HCT116 (cell line): ENCODE results near the gene PTPRJ. TPM values are rescaled to one million over a fixed set of nuclear protein-coding genes. Genes with fewer than 3 reads are reported as not detected.
A peak's percentile ranks its signal among the peaks of the same experiment; 100 is the strongest.

Source experiments
- ATAC-seq: fragments of 200-7000 bp; cut with Tn5 transposase; 2 replicates; pipeline ENCODE4 v1.9.1; 2020; ENCODE audit warnings: mild to moderate bottlenecking, moderate library complexity
- BruUV-seq: library from RNA; stranded (reverse); fragments of 400-500 nt; replicated peaks from 2 replicates; lab custom pipeline; 2021; lab: Mats Ljungman, UMichigan
- CTCF ChIA-PET: fragments of 300-600 bp; sonication (Branson Sonifier 250); formaldehyde crosslinking; loops from one replicate; lab custom pipeline; 2021; ENCODE audit warnings: antibody characterized with exemption; lab: Charles Lee
- POLR2A ChIA-PET: fragments of 300-600, 350-600 bp; sonication (Branson Sonifier 250); formaldehyde crosslinking; loops from one replicate; lab custom pipeline; 2021; ENCODE audit warnings: antibody characterized with exemption; lab: Charles Lee
- RAD21 ChIA-PET, 2 experiments: fragments of 300-600 bp; sonication (Branson Sonifier 250); formaldehyde crosslinking; loops; one replicate each; lab custom pipeline; 2023; ENCODE audit warnings: low total read pairs in 2 of 2; ENCODE audit not compliant: uncharacterized antibody in 2 of 2, unreplicated experiment in 2 of 2, low non-redundant PET in 1 of 2; lab: Charles Lee
- DNase-seq: peaks from one replicate; pipeline ENCODE4 v3.0.0-alpha.2; 2010; ENCODE audit warnings: low read depth, low spot score
- H2AFZ ChIP-seq: fragments of 200-600 bp; shearing (Covaris generic), sonication (generic); 2 replicates; pipeline ENCODE4 v1.6.1; 2017; ENCODE audit warnings: low read depth, mixed run types, mixed read lengths, antibody characterized with exemption, low read length; ENCODE audit not compliant: poor library complexity, severe bottlenecking
- H3K27ac ChIP-seq: 2 replicates; pipeline ENCODE4 v1.5.1; 2012; ENCODE audit warnings: low read depth, low read length
- H3K27me3 ChIP-seq: fragments of 200-600 bp; sonication (generic); 2 replicates; pipeline ENCODE4 v1.6.1; 2016; ENCODE audit warnings: mixed run types, low read length, mixed read lengths; ENCODE audit not compliant: insufficient read depth
- H3K36me3 ChIP-seq, 2 experiments: fragments of 200-500 bp in 1 of 2; fragments of 200-600 bp in 1 of 2; sonication (Bioruptor generic) in 1 of 2; sonication (generic) in 1 of 2; 2 replicates each; pipeline versions ENCODE4 v1.5.1 to v1.6.1; 2014 to 2016; ENCODE audit warnings: low read length in 2 of 2, inconsistent platforms in 1 of 2, mixed read lengths in 1 of 2, mixed run types in 1 of 2; ENCODE audit not compliant: insufficient read depth in 2 of 2, control insufficient read depth in 1 of 2
- H3K4me1 ChIP-seq, 2 experiments: fragments of 200-600 bp in 1 of 2; sonication (generic) in 1 of 2; 2 replicates each; pipeline versions ENCODE4 v1.5.1 to v1.6.1; 2012 to 2017; ENCODE audit warnings: low read length in 2 of 2, inconsistent platforms in 1 of 2, mild to moderate bottlenecking in 1 of 2, mixed read lengths in 1 of 2, mixed run types in 1 of 2, moderate library complexity in 1 of 2; ENCODE audit not compliant: insufficient read depth in 2 of 2, control insufficient read depth in 1 of 2
- H3K4me2 ChIP-seq: fragments of 200-600 bp; sonication (generic); 2 replicates; pipeline ENCODE4 v1.6.1; 2017; ENCODE audit warnings: mixed run types, low read length, mixed read lengths
- H3K4me3 ChIP-seq, 2 experiments: fragments of 200-600 bp in 1 of 2; sonication (generic) in 1 of 2; replicated peaks in 1 of 2; 2 replicates each; pipeline ENCODE4 v1.5.1; 2011 to 2016; ENCODE audit warnings: low read length in 2 of 2, control low read depth in 1 of 2, low read depth in 1 of 2, mild to moderate bottlenecking in 1 of 2, mixed read lengths in 1 of 2, mixed run types in 1 of 2
- H3K79me2 ChIP-seq: fragments of 200-600 bp; sonication (generic); 2 replicates; pipeline ENCODE4 v1.6.1; 2017; ENCODE audit warnings: mild to moderate bottlenecking, mixed run types, low read length, moderate library complexity, mixed read lengths; ENCODE audit not compliant: insufficient read depth
- H3K9ac ChIP-seq: fragments of 200-600 bp; sonication (generic); 2 replicates; pipeline ENCODE4 v1.6.1; 2016; ENCODE audit warnings: low read length, mixed read lengths
- H3K9me2 ChIP-seq: fragments of 200-600 bp; sonication (generic), shearing (Covaris generic); 2 replicates; pipeline ENCODE4 v1.6.1; 2017; ENCODE audit warnings: mixed run types, mild to moderate bottlenecking, moderate library complexity; ENCODE audit not compliant: insufficient read depth
- H3K9me3 ChIP-seq, 2 experiments: fragments of 200-500 bp in 1 of 2; fragments of 200-600 bp in 1 of 2; sonication (Bioruptor generic) in 1 of 2; sonication (generic) in 1 of 2; 2 replicates each; pipeline ENCODE4 v1.6.1; 2014 to 2017; ENCODE audit warnings: low read length in 2 of 2, mixed read lengths in 2 of 2, inconsistent platforms in 1 of 2, low read depth in 1 of 2, mild to moderate bottlenecking in 1 of 2, mixed run types in 1 of 2, moderate library complexity in 1 of 2; ENCODE audit not compliant: control insufficient read depth in 1 of 2, insufficient read depth in 1 of 2
- H4K20me1 ChIP-seq: fragments of 200-600 bp; sonication (generic), shearing (Covaris generic); 2 replicates; pipeline ENCODE4 v1.6.1; 2017; ENCODE audit warnings: mixed run types, mild to moderate bottlenecking, moderate library complexity; ENCODE audit not compliant: insufficient read depth
- ATF3 ChIP-seq: IDR thresholded peaks from 2 replicates; pipeline ENCODE4 v1.6.1; 2012
- CBX3 ChIP-seq: IDR thresholded peaks from 2 replicates; pipeline ENCODE4 v1.6.1; 2012; ENCODE audit warnings: low read depth
- EGR1 ChIP-seq: IDR thresholded peaks from 2 replicates; pipeline ENCODE4 v1.6.1; 2012; ENCODE audit warnings: low read depth
- ELF1 ChIP-seq: IDR thresholded peaks from 2 replicates; pipeline ENCODE4 v1.6.1; 2012; ENCODE audit warnings: low read depth, borderline replicate concordance
- EZH2 ChIP-seq: fragments of 200-600 bp; sonication (generic); IDR thresholded peaks from 2 replicates; pipeline ENCODE4 v1.6.1; 2017; ENCODE audit warnings: antibody characterized with exemption, mixed run types
- EZH2phosphoT487 ChIP-seq: fragments of 200-600 bp; IDR thresholded peaks from 2 replicates; pipeline ENCODE4 v1.6.1; 2018; ENCODE audit warnings: antibody characterized with exemption, borderline replicate concordance
- JUND ChIP-seq: IDR thresholded peaks from 2 replicates; pipeline ENCODE4 v1.6.1; 2012
- MAX ChIP-seq: IDR thresholded peaks from 2 replicates; pipeline ENCODE4 v1.6.1; 2012
- SIN3A ChIP-seq: IDR thresholded peaks from 2 replicates; pipeline ENCODE4 v1.6.1; 2012; ENCODE audit warnings: low read depth
- SP1 ChIP-seq: IDR thresholded peaks from 2 replicates; pipeline ENCODE4 v1.6.1; 2012; ENCODE audit warnings: low read depth
- SRF ChIP-seq: IDR thresholded peaks from 2 replicates; pipeline ENCODE4 v1.6.1; 2012; ENCODE audit warnings: low read depth
- YY1 ChIP-seq: IDR thresholded peaks from 2 replicates; pipeline ENCODE4 v1.6.1; 2011; ENCODE audit warnings: low read length, low read depth, moderate library complexity, mild to moderate bottlenecking; ENCODE audit not compliant: insufficient replicate concordance; ENCODE audit errors: extremely low read depth
- ZFX ChIP-seq: fragments of 450-650 bp; IDR thresholded peaks from 2 replicates; pipeline ENCODE4 v1.6.1; 2017
- intact Hi-C: fragments of 100-400 bp; cut with micrococcal nuclease; formaldehyde crosslinking; loops from 2 replicates; pipeline ENCODE4 v1.10.0; 2022
- total RNA-seq: library from RNA; stranded (reverse); gene quantifications from one replicate; pipeline ENCODE4 v1.2.1, GENCODE V29; 2021; ENCODE audit not compliant: unreplicated experiment
- TF ChIP-seq, protein P1 (sequence below), 3 experiments: fragments of 200-600 bp in 1 of 3; sonication (generic) in 1 of 3; IDR thresholded peaks in 2 of 3; conservative IDR thresholded peaks in 1 of 3; 2 replicates each; pipeline ENCODE4 v1.5.1; 2012 to 2017; ENCODE audit warnings: low read depth in 2 of 3, low read length in 2 of 3, antibody characterized with exemption in 1 of 3, borderline replicate concordance in 1 of 3, control low read depth in 1 of 3, mild to moderate bottlenecking in 1 of 3, mixed read lengths in 1 of 3, mixed run types in 1 of 3, moderate library complexity in 1 of 3; ENCODE audit not compliant: insufficient read depth in 1 of 3

The PTPRJ gene
- total RNA-seq, 1 experiment from 2014 or later = 19.1 TPM

- no peak overlapping the region for H3K4me3 ChIP-seq
- H3K4me1 ChIP-seq = peaks cover 46 to 47% of the 10 kb centered on the region in 2 experiments
- BruUV-seq = no TSS peak
- no peaks in the 10 kb centered on the region for H4K20me1 ChIP-seq
- no peaks in the 10 kb centered on the region for H3K9me3 ChIP-seq
- H2AFZ ChIP-seq = no peak overlapping the region
- peak overlapping the region; percentile 61 for H3K4me2 ChIP-seq
- H3K27me3 ChIP-seq = no peaks in the 10 kb centered on the region
- H3K9me2 ChIP-seq = no peaks in the 10 kb centered on the region
- no peaks in the 10 kb centered on the region for H3K36me3 ChIP-seq
- TF ChIP-seq YY1 (no peak), CBX3 (no peak), SRF (no peak), EZH2phosphoT487 (no peak), SIN3A (no peak), MAX (no peak), ELF1 (no peak)
- ChIA-PET RAD21 (no interaction called here), POLR2A (interaction anchor here (0.6 kb wide), 1 partner anchor 22 kb away, joined by 3 read pairs; no protein-coding TSS in a partner anchor), CTCF (no interaction called here)
- DNase-seq (no peak), ATAC-seq (no peak)
- no peak overlapping the region for H3K9ac ChIP-seq
- peaks cover 5% of the 10 kb centered on the region; the same call in 1 of the 2 replicates for H3K79me2 ChIP-seq
- no peak overlapping the region for H3K27ac ChIP-seq
- intact Hi-C loops = no loop called here
Observed at GRCh38 chr11:48051217-48051830, 71.0 kb downstream of the PTPRJ start.

DNA sequence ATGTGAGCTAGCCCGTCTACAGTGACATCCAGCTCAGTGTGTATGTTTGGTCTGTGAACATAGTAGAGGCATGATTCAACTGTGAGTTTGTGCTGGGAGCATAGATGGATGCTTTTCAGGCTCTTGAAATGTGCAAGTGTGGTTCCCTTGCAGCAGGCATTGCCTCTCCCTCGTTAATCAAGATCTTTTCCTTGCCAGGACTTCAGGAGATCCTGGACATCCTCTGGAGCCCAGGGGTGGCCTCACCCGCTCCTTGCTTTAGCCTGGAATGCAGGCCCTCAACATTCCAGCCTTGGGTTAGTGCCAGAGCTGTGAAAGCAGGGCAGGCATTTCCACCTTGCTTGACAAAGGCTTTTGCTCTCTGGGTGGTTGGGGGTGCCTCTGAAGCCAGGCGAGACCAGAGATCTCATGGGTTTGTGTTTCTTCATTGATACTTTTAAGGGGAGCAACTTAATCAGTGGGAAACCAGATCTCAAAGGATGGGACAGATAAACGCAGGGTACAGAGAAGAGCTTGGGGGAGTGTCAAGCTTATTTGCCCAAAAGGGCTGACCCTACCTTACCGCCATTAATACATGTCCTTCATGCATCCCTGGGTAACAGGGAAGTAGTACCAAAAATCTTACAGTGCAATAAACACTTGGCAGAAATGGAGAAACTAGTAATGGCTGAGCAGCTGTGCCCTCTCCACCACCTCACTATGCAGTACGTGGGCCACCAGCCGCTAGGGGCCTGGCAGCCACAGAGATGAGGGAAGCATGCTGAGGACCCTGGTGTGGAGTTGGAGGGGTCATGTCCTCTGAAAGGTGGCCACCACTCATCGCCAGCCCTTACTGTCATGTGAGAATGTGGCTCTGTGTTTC, 72.1 kb downstream of the PTPRJ start:
- Histone ChIP-seq H2AFZ (no peak overlapping the region), H3K79me2 (peaks cover 8% of the 10 kb centered on the region; the same call in 1 of the 2 replicates), H3K9me3 (no peaks in the 10 kb centered on the region), H3K4me3 (peak overlapping the region in 1 of 2 experiments; percentile 30; a peak in 2 of 4 replicates), H3K9ac (peak overlapping the region; percentile 8; the same call in 1 of the 2 replicates), H3K27ac (peak overlapping the region; percentile 34; the same call in 1 of the 2 replicates), H3K9me2 (no peaks in the 10 kb centered on the region), H4K20me1 (no peaks in the 10 kb centered on the region), H3K36me3 (no peaks in the 10 kb centered on the region), H3K27me3 (no peaks in the 10 kb centered on the region), H3K4me1 (peaks cover 46 to 47% of the 10 kb centered on the region in 2 experiments), H3K4me2 (peak overlapping the region; percentile 61)
- no TSS peak for BruUV-seq
- ChIA-PET RAD21 (no interaction called here), CTCF (no interaction called here), POLR2A (no interaction called here)
- peak; percentile 19 for DNase-seq
- ATAC-seq = peak; percentile 81
- intact Hi-C loops = no loop called here
- TF ChIP-seq JUND (no peak), EZH2 (no peak), CBX3 (0 out of 2 replicates have a peak, but pooled peaks have one; percentile 28), EGR1 (no peak), SP1 (peak; percentile 48; the same call in 1 of the 2 replicates), SIN3A (no peak), ZFX (no peak), ATF3 (no peak)
- TF ChIP-seq, protein P1, sequence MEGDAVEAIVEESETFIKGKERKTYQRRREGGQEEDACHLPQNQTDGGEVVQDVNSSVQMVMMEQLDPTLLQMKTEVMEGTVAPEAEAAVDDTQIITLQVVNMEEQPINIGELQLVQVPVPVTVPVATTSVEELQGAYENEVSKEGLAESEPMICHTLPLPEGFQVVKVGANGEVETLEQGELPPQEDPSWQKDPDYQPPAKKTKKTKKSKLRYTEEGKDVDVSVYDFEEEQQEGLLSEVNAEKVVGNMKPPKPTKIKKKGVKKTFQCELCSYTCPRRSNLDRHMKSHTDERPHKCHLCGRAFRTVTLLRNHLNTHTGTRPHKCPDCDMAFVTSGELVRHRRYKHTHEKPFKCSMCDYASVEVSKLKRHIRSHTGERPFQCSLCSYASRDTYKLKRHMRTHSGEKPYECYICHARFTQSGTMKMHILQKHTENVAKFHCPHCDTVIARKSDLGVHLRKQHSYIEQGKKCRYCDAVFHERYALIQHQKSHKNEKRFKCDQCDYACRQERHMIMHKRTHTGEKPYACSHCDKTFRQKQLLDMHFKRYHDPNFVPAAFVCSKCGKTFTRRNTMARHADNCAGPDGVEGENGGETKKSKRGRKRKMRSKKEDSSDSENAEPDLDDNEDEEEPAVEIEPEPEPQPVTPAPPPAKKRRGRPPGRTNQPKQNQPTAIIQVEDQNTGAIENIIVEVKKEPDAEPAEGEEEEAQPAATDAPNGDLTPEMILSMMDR (IDR thresholded peaks at IDR 0.05 in 2 of 3, conservative IDR thresholded peaks at IDR 0.05 in 1 of 3; ENCODE audit: borderline replicate concordance in 1 of 3, insufficient read depth in 1 of 3, low read depth in 2 of 3, low read length in 2 of 3) = no peak
